GM12878 (cell line): Measurements from ENCODE around the gene MSRB1. TPM values are rescaled to one million over a fixed set of nuclear protein-coding genes. Genes with fewer than 3 reads are reported as not detected.

Experiments
- BCLAF1 ChIP-seq: fragments of 450-650 bp; IDR thresholded peaks from 2 replicates; pipeline ENCODE4 v1.6.1; 2017; ENCODE audit warnings: antibody characterized with exemption, mild to moderate bottlenecking, moderate library complexity
- CBX5 ChIP-seq: sonication (generic); IDR thresholded peaks from 2 replicates; pipeline ENCODE4 v1.6.1; 2016; ENCODE audit warnings: low read depth, moderate library complexity, mild to moderate bottlenecking, inconsistent platforms
- CHD1 ChIP-seq: IDR thresholded peaks from 2 replicates; pipeline ENCODE4 v1.6.1; 2012; ENCODE audit warnings: low read depth, low read length, improper control_type of control experiment
- CHD2 ChIP-seq: IDR thresholded peaks from 2 replicates; pipeline ENCODE4 v1.6.1; 2011; ENCODE audit warnings: low read depth, low read length, improper control_type of control experiment, borderline replicate concordance
- CREB1 ChIP-seq: IDR thresholded peaks from 2 replicates; pipeline ENCODE4 v1.6.1; 2012; ENCODE audit warnings: low read depth, mild to moderate bottlenecking, inconsistent platforms
- ESRRA ChIP-seq: IDR thresholded peaks from 2 replicates; pipeline ENCODE4 v1.6.1; 2012; ENCODE audit warnings: mild to moderate bottlenecking, low read length, improper control_type of control experiment
- ETV6 ChIP-seq, 2 experiments: fragments of 450-650 bp in 1 of 2; IDR thresholded peaks in 1 of 2; conservative IDR thresholded peaks in 1 of 2; 2 replicates each; pipeline ENCODE4 v1.6.1; 2014; ENCODE audit warnings: antibody characterized with exemption in 1 of 2, borderline replicate concordance in 1 of 2, low read depth in 1 of 2, mild to moderate bottlenecking in 1 of 2, moderate library complexity in 1 of 2
- HDGF ChIP-seq: fragments of 450-650 bp; IDR thresholded peaks from 2 replicates; pipeline ENCODE4 v1.6.1; 2016; ENCODE audit warnings: antibody characterized with exemption
- IRF3 ChIP-seq: fragments of 450-650 bp; IDR thresholded peaks from 2 replicates; pipeline ENCODE4 v1.6.1; 2014; ENCODE audit warnings: mild to moderate bottlenecking
- LARP7 ChIP-seq: fragments of 450-650 bp; IDR thresholded peaks from 2 replicates; pipeline ENCODE4 v1.6.1; 2017; ENCODE audit warnings: mild to moderate bottlenecking
- NFXL1 ChIP-seq: fragments of 450-650 bp; IDR thresholded peaks from 2 replicates; pipeline ENCODE4 v1.6.1; 2017; ENCODE audit warnings: antibody characterized with exemption, mild to moderate bottlenecking, borderline replicate concordance
- NFYA ChIP-seq: IDR thresholded peaks from 2 replicates; pipeline ENCODE4 v1.6.1; 2011; ENCODE audit warnings: low read depth, mild to moderate bottlenecking, low read length, improper control_type of control experiment, borderline replicate concordance
- NRF1 ChIP-seq: conservative IDR thresholded peaks from 2 replicates; pipeline ENCODE4 v1.6.1; 2011; ENCODE audit warnings: mild to moderate bottlenecking, low read depth, low read length, improper control_type of control experiment
- PAX8 ChIP-seq: fragments of 450-650 bp; IDR thresholded peaks from 2 replicates; pipeline ENCODE4 v1.6.1; 2017; ENCODE audit warnings: mild to moderate bottlenecking, moderate library complexity
- RB1 ChIP-seq: fragments of 450-650 bp; formaldehyde crosslinking; IDR thresholded peaks from 2 replicates; pipeline ENCODE4 v1.6.1; 2017; ENCODE audit warnings: mild to moderate bottlenecking, borderline replicate concordance
- SMAD5 ChIP-seq: IDR thresholded peaks from 2 replicates; pipeline ENCODE4 v1.6.1; 2016; ENCODE audit warnings: antibody characterized with exemption, low read depth
- SMC3 ChIP-seq: IDR thresholded peaks from 2 replicates; pipeline ENCODE4 v1.6.1; 2011; ENCODE audit warnings: low read length, improper control_type of control experiment, borderline replicate concordance
- SREBF1 ChIP-seq: IDR thresholded peaks from 2 replicates; pipeline ENCODE4 v1.6.1; 2012; ENCODE audit warnings: mild to moderate bottlenecking, low read length
- TAF1 ChIP-seq: IDR thresholded peaks from 2 replicates; pipeline ENCODE4 v1.6.1; 2011; ENCODE audit warnings: mild to moderate bottlenecking, low read depth, low read length, borderline replicate concordance
- TCF3 ChIP-seq: IDR thresholded peaks from 2 replicates; pipeline ENCODE4 v1.6.1; 2012; ENCODE audit warnings: low read depth, mild to moderate bottlenecking, low read length, borderline replicate concordance; ENCODE audit not compliant: insufficient read depth
- ZNF207 ChIP-seq: fragments of 450-650 bp; IDR thresholded peaks from 2 replicates; pipeline ENCODE4 v1.6.1; 2014; ENCODE audit warnings: antibody characterized with exemption, mild to moderate bottlenecking, borderline replicate concordance
- ZNF687 ChIP-seq: fragments of 450-650 bp; IDR thresholded peaks from 2 replicates; pipeline ENCODE4 v1.6.1; 2017; ENCODE audit warnings: mild to moderate bottlenecking, moderate library complexity
- ZSCAN29 ChIP-seq: fragments of 450-650 bp; IDR thresholded peaks from 2 replicates; pipeline ENCODE4 v1.6.1; 2017; ENCODE audit warnings: mild to moderate bottlenecking, moderate library complexity
- polyA plus RNA-seq, 11 experiments: library from polyadenylated mRNA; depleted of rRNA in 4 of 11; unstranded in 6 of 11; stranded (reverse) in 5 of 11; fragments of >200 nt; fragmentation: Nextera tagmentation in 4 of 11; fragmentation: Illumina TruSeq in 1 of 11; extraction: Ambion mirVana in 4 of 11; extraction: Trizol in 1 of 11; gene quantifications; 1 replicate in 1 of 11; 2 replicates in 10 of 11; pipeline versions ENCODE4 v1.2.1 to v1.2.3, GENCODE V29; 2011 to 2016; ENCODE audit warnings: inconsistent platforms in 2 of 11, missing spikeins in 2 of 11, low read depth in 1 of 11
- total RNA-seq, 4 experiments: library from RNA; depleted of rRNA in 3 of 4; stranded (reverse); fragments of >200 nt in 3 of 4; fragmentation: Illumina TruSeq in 1 of 4; extraction: Trizol in 1 of 4; gene quantifications; 2 replicates each; pipeline versions ENCODE4 v1.2.1 to v1.2.3, GENCODE V29; 2013 to 2021

The MSRB1 gene
- total and polyA plus RNA-seq, 10 of the 15 experiments (the other 5 are each of a cell fraction or from before 2014, with no cell fraction given), result 5.1 to 48.6 (median 25.7) TPM

- TF ChIP-seq IRF3 (peak; percentile 68), CHD2 (peak; percentile 99), LARP7 (peak; percentile 93), ZNF687 (peak; percentile 96), NFXL1 (no peak), CREB1 (peak; percentile 97), NFYA (no peak), HDGF (no peak), SREBF1 (no peak), ESRRA (peak; percentile 66), PAX8 (no peak), TAF1 (peak; percentile 100), SMC3 (no peak), ETV6 (conservative IDR thresholded peaks at IDR 0.05 in 1 of 2, IDR thresholded peaks at IDR 0.05 in 1 of 2; ENCODE audit: borderline replicate concordance in 1 of 2, low read depth in 1 of 2) (no peak), TCF3 (peak; percentile 89), CBX5 (peak; percentile 70; the same call in 1 of the 2 replicates), NRF1 (no peak), RB1 (peak; percentile 92; the same call in 1 of the 2 replicates), BCLAF1 (no peak), SMAD5 (peak; percentile 99), ZNF207 (no peak; the same call in none of the 2 replicates), ZSCAN29 (peak; percentile 51; the same call in 1 of the 2 replicates), CHD1 (no peak)
Observed at GRCh38 chr16:1964506-1965395, 21.8 kb upstream of the MSRB1 start, which contains the start of gene RPS2 (continued).
